Stimulated activated CD8-positive, alpha-beta memory T cell treated with anti-CD3 and anti-CD28 coated beads, Interleukin-12 subunit alpha, Interleukin-12 subunit beta, amount 100 ng/mL, for 4 hours (primary cell): ENCODE measurements around the gene SH3BGRL.
A peak's percentile ranks its signal among the peaks of the same experiment; 100 is the strongest.

Experiments
- DNase-seq: peaks from one replicate; pipeline ENCODE4 v3.0.0-alpha.2; 2020; ENCODE audit warnings: low read depth

SH3BGRL gene

GRCh38 chrX:81201671-81202455, at the start of gene SH3BGRL, which contains the start of gene HMGN5:
Gene SH3BGRL, plus strand, starts transcription at chrX:81202102. Its CDS starts 99 bp downstream, at chrX:81202201.
Gene HMGN5, minus strand, starts transcription at chrX:81201913. Its CDS starts 80,364 bp downstream, at chrX:81121549.
- DNase-seq = peak; percentile 35

DNA sequence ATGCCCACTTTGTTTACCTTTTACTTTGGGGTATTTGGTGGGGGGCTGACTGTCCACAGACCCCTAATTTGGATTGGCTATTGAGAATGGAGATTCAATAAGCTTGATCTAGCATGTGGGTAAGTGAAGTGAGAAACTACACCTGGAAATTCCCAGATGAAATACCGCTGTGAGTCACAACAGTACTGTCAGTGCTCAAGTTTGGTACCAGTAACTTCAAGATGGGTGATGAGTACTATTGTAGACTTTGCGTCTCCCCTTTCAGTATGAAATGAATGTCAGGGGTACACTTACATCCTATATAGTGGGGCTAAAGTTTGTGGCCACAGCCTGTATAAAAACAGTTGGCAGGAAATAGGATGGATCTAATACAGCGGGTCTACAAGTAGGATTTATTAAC, 33.5 kb upstream of the SH3BGRL start:
- DNase-seq = no peak

DNA sequence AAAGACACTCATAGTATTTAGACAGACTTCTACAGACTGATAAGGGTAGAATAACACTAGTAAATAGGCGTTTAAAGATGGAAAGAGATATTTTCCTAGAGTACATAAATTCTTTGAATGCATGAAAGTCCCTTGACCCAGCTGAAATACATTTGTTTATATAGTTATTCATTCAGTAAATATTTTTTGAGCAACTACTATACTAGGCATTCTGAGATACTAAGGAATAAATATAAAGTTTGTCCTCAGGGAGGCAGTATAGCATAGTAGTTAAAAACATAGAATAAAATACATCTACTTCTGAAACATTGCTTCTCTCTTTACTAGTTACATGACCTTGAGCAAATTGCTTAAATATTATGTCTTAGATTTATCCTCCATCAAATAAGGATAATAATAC, 27.6 kb upstream of the SH3BGRL start:
- no peak for DNase-seq

DNA sequence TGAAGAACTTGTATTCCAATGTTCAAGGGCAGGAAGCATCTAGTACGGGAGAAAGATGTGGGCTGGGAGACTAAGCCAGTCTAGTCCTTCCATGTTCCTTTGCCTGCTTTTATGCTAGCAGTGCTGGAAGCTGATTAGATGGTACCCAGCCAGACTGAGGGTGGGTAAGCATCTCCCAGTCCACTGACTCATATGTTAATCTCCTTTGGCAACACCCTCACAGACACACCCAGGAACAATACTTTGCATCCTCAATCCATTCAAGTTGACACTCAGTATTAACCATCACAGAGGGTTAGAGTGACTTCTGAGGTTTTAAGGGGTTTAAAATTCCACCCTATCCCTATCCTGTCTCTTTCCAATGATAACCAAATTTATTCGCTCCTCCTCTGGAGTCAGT, 6.6 kb upstream of the SH3BGRL start:
- no peak for DNase-seq

- DNase-seq = peak; percentile 16
These were observed 6.2 kb upstream of the SH3BGRL start for GRCh38 chrX:81195712-81196111.

DNA sequence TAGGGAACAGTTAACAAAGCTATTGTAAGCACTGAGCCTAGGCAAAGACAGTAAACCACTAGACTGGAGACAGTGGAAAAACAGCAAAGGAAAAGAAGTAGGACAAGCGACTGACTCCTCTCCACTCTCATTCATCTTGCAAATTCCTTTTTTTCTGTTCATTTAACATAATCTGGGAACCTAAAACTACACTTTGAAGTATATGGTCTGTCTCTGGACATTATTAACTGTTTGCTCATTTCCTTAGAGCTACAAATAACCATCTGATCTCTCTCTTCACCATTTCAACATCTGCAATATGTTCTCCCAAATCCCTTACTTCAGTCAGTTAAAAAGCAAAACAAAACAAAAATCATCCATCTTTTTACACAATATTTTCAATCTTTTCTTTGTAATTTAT, 831 bp upstream of the SH3BGRL start:
- DNase-seq = no peak

DNA sequence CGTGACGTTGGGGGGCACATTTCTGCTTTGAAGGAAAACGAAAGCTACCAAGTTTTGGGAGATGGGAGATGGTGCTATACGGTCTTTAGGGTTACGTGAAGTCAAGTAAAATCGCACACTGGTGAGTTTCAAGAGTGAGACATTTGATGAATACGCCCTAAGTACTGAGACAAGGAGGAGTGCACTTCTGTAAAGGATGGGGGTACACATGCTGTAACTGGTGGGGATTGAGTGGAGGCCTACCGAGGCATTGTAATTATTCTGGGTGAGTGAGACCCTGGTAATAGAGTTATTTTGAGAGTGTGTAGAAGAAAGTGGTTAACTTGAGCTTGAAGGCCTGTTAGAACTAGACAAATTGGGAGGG, 536 bp downstream of the SH3BGRL start:
- no peak for DNase-seq

GRCh38 chrX:81202943-81203342, 1.0 kb downstream of the SH3BGRL start:
- no peak for DNase-seq

DNA sequence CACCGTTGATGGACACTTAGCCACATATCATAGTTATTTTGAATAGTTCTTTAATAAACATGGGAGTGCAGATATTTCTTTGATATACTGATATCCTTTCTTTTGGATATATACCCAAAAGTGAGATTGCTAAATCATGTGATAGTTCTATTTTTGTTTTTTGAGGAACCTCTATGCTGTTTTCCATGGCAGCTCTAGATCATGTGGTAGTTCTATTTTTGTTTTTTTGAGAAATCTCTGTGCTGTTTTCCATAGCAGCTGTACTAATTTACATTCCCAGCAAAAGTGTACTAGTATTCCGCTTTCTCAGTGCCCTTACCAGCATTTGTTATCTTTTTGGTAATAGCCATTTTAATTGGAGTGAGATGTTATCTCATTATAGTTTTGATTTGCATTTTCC, 3.6 kb downstream of the SH3BGRL start:
- no peak for DNase-seq

GRCh38 chrX:81206476-81206875, 4.6 kb downstream of the SH3BGRL start:
- no peak for DNase-seq

GRCh38 chrX:81208916-81209315, 7.0 kb downstream of the SH3BGRL start:
- DNase-seq = no peak

- no peak for DNase-seq
These were observed 13.8 kb downstream of the SH3BGRL start for GRCh38 chrX:81215685-81216084.

DNA sequence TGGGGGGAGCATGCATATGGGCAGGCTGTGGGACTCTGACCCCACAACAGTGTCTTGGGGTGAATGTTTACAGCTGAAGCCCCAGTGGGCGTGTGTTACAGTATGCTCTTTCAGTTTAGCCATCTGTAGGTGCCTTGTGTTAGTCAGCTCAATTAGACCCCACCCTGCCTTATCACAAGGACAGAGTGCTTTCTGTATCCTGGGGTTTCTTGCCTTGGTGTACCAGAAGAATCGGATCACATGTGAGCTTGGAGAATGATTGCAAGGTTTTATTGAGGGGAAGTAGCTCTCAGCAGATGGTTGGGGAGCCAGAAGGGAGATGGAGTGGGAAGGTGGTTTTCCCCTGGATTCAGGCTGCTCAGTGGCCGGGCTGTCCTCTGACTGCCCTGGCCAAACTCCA, 27.3 kb downstream of the SH3BGRL start:
- DNase-seq = no peak

- DNase-seq = no peak
These were observed 28.0 kb downstream of the SH3BGRL start for GRCh38 chrX:81229901-81230300.

- DNase-seq = no peak
These were observed 29.6 kb downstream of the SH3BGRL start for GRCh38 chrX:81231476-81231875.

GRCh38 chrX:81232218-81232617, 30.3 kb downstream of the SH3BGRL start:
- no peak for DNase-seq

GRCh38 chrX:81237516-81237915, 35.6 kb downstream of the SH3BGRL start:
- DNase-seq = no peak

GRCh38 chrX:81238166-81238565, 36.3 kb downstream of the SH3BGRL start:
- no peak for DNase-seq

DNA sequence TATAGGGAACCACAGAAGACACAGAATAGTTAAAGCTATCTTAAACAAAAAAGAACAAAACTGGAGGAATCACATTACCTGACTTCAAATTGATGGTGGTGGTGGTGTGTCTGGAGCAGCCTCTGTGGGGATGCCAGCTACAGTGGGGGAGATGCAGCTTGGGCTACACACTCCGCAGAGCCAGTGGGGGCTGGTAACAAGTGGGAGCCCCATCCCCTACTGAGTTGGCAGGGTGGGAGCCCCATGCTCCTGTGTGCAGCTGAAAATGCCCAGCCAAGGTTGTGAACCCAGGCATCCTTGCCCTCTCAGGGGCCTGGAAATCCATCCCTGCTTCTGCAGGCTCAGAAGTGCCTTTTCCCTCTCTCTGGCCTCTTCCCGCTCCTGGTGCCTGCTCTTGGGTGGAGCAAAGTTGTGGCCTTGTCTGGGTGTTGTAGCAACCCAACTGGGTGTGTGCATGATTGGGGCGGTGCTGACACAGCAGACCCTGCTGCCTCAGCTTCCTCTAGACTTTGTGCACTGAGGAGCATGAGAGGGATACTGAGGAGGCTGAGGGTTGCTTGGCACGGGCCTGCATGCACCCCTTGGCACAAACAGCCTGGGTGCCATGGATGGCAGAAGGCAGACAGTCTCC, 38.9 kb downstream of the SH3BGRL start:
- DNase-seq = no peak

GRCh38 chrX:81241753-81242152, 39.9 kb downstream of the SH3BGRL start:
- DNase-seq = no peak

- DNase-seq = no peak
These were observed 54.0 kb downstream of the SH3BGRL start for GRCh38 chrX:81255876-81256275.

DNA sequence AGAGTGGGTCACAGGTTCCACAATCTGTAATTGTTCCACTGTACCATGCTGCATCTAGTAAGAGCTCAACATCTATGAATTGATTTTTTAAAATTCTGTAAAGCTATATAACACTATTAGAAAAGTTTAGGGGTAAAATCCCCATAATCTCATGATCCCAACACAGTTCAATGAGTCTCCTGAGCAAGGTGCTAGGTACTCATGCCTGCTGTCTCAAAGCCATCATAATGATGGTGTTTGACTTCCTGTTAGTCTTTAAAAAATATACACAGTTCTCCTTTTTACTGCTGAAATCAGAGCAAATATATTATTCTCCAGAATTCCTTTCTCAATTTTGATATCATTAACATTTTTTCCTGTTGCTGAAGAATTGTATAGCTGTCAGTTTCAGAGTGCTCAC, 55.9 kb downstream of the SH3BGRL start:
- no peak for DNase-seq

DNA sequence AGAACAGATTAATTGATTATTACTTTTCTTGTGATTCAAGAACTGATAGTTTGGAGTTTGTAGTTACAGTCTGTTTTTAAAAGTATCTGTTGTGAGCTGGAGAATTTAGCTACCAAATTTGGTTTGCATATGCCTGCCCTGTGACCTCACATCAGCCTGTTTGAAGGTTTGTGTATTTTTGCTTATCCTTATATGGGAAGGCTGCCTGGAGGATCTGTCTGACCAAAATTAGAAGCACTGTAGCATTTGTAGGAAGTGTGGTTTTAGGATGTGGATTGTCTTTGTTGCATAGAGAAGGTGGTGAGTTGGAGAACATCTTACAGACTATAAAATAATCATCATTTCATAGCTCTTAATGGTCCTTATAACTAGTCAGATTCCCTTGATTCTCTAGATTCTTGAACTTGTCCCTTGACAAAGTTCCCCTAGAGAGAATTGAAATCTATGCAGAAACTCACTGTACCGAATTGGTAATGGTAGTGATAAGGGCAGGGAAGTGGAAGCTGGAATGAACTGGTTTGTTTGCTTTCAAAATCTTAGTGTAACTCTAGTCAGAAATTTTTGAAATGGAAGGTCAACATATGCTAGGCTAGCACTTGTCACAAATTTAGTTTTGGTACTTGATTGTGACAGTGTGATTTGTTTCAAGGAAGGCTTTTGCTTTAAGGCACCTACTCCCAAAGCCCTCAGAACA, 57.3 kb downstream of the SH3BGRL start:
- DNase-seq = no peak
